GM12875 (cell line): ENCODE measurements around the gene ENO3.

Experiments
- H3K4me3 ChIP-seq: one replicate; pipeline ENCODE4 v1.5.1; 2011; ENCODE audit warnings: low read depth, low read length, control low read depth
- CTCF ChIP-seq: IDR thresholded peaks from 2 replicates; pipeline ENCODE4 v1.5.1; 2011; ENCODE audit warnings: low read depth, mild to moderate bottlenecking, control low read depth, inconsistent platforms, low read length, moderate library complexity, borderline replicate concordance; ENCODE audit not compliant: insufficient read depth

The ENO3 gene

GRCh38 chr17:4947411-4948165 lies 3.3 kb upstream of the ENO3 start:
- TF ChIP-seq CTCF: no peak
- peak overlapping the region; percentile 99 for H3K4me3 ChIP-seq

- peak within 1 kb of the TSS; percentile 99 for H3K4me3 ChIP-seq
- no peak for TF ChIP-seq CTCF
Measured at GRCh38 chr17:4948166-4948930, 2.6 kb upstream of the ENO3 start, which contains the start of gene PFN1. PFN1 (minus strand) TSS chr17:4948530; CDS start chr17:4948394, 136 bp downstream.

- TF ChIP-seq CTCF: no peak
- peak overlapping the region; percentile 99 for H3K4me3 ChIP-seq
Measured at GRCh38 chr17:4948931-4949320, 2.0 kb upstream of the ENO3 start.

- H3K4me3 ChIP-seq: peak overlapping the region; percentile 99
- TF ChIP-seq CTCF: no peak
Measured at GRCh38 chr17:4949321-4950074, 1.4 kb upstream of the ENO3 start.

- peak overlapping the region; percentile 99 for H3K4me3 ChIP-seq
- TF ChIP-seq CTCF: no peak
Measured at GRCh38 chr17:4950075-4950745, 709 bp upstream of the ENO3 start.

- TF ChIP-seq CTCF: no peak
- no peak overlapping the region for H3K4me3 ChIP-seq
Measured at GRCh38 chr17:4951486-4951885, 567 bp downstream of the ENO3 start.
